HepG2 (cell line): ENCODE results near the gene AGAP3. TPM values are rescaled to one million over a fixed set of nuclear protein-coding genes. Genes with fewer than 3 reads are reported as not detected.

Experiments
- ATF6 ChIP-seq: sonication (generic); formaldehyde crosslinking; conservative IDR thresholded peaks from 2 replicates; pipeline ENCODE4 v1.4.0; 2020; ENCODE audit warnings: missing genetic modification reagents
- HNF4A ChIP-seq: sonication (generic); formaldehyde crosslinking; IDR thresholded peaks from 2 replicates; pipeline ENCODE4 v1.4.0; 2020; ENCODE audit warnings: missing genetic modification reagents
- IKZF1 ChIP-seq: fragments of 450-650 bp; IDR thresholded peaks from 2 replicates; pipeline ENCODE4 v1.7.1; 2016
- NFIC ChIP-seq: IDR thresholded peaks from 2 replicates; pipeline ENCODE4 v1.6.1; 2012; ENCODE audit warnings: mild to moderate bottlenecking, low read length, inconsistent platforms
- TEAD2 ChIP-seq: sonication (generic); formaldehyde crosslinking; IDR thresholded peaks from 2 replicates; pipeline ENCODE4 v1.9.0; 2021; ENCODE audit warnings: missing genetic modification reagents
- TFE3 ChIP-seq: IDR thresholded peaks from 2 replicates; pipeline ENCODE4 v1.6.1; 2016
- ZNF251 ChIP-seq: sonication (generic); formaldehyde crosslinking; IDR thresholded peaks from 2 replicates; pipeline ENCODE4 v1.9.0; 2021; ENCODE audit warnings: mild to moderate bottlenecking, missing genetic modification reagents
- ZNF276 ChIP-seq: sonication (generic); formaldehyde crosslinking; IDR thresholded peaks from 2 replicates; pipeline ENCODE4 v1.4.0; 2020; ENCODE audit warnings: mild to moderate bottlenecking, low read depth, missing genetic modification reagents
- polyA plus RNA-seq, 8 experiments: library from polyadenylated mRNA; depleted of rRNA in 3 of 8; stranded (reverse) in 7 of 8; unstranded in 1 of 8; fragments of >200 nt; fragmentation: Illumina TruSeq in 4 of 8; extraction: Trizol in 4 of 8; gene quantifications; 2 replicates each; pipeline versions ENCODE4 v1.2.1 to v1.2.3, GENCODE V29; 2011 to 2016; ENCODE audit warnings: low read depth in 4 of 8, missing spikeins in 1 of 8, mixed read lengths in 1 of 8; ENCODE audit not compliant: insufficient read depth in 1 of 8
- total RNA-seq, 5 experiments: library from RNA; depleted of rRNA; stranded (reverse); fragments of >200 nt; fragmentation: Illumina TruSeq; extraction: Trizol; gene quantifications; 2 replicates each; pipeline ENCODE4 v1.2.3, GENCODE V29; 2016; ENCODE audit warnings: low read depth in 1 of 5

The AGAP3 gene
- total and polyA plus RNA-seq, 2 of the 13 experiments (the other 11 are each of a cell fraction or from before 2014, with no cell fraction given): 31.3 to 61.4 TPM

- no peak for TF ChIP-seq ATF6 (CRISPR knock-in tag)
- no peak for TF ChIP-seq IKZF1
- no peak for TF ChIP-seq TFE3
- TF ChIP-seq TEAD2 (CRISPR knock-in tag): no peak
- no peak for TF ChIP-seq ZNF251 (CRISPR knock-in tag)
- TF ChIP-seq NFIC: no peak
- TF ChIP-seq ZNF276 (CRISPR knock-in tag): no peak
- no peak for TF ChIP-seq HNF4A (CRISPR knock-in tag)
- TF ChIP-seq, all 625 proteins: peak for 0
Measured at GRCh38 chr7:151139071-151139790, 53.0 kb downstream of the AGAP3 start (continued).
